HL-60 (cell line): ENCODE data around the gene OTX2.

ENCODE experiments used
- CTCF ChIP-seq: IDR thresholded peaks from one replicate; pipeline ENCODE4 v1.5.1; 2011; ENCODE audit warnings: low read length, control low read depth, inconsistent platforms; ENCODE audit not compliant: insufficient read depth
- GABPA ChIP-seq: IDR thresholded peaks from 2 replicates; pipeline ENCODE4 v1.6.1; 2012; ENCODE audit warnings: low read depth
- POLR2AphosphoS5 ChIP-seq: IDR thresholded peaks from 2 replicates; pipeline ENCODE4 v1.6.1; 2012; ENCODE audit warnings: low read depth
- SPI1 ChIP-seq: IDR thresholded peaks from 2 replicates; pipeline ENCODE4 v1.6.1; 2012; ENCODE audit warnings: low read depth, mild to moderate bottlenecking, borderline replicate concordance
- TF ChIP-seq, protein P1 (sequence below): IDR thresholded peaks from 2 replicates; pipeline ENCODE4 v1.6.1; 2012; ENCODE audit warnings: low read depth; ENCODE audit not compliant: insufficient replicate concordance

- TF ChIP-seq CTCF (no peak), POLR2AphosphoS5 (no peak), GABPA (no peak), SPI1 (no peak)
- TF ChIP-seq, protein P1, sequence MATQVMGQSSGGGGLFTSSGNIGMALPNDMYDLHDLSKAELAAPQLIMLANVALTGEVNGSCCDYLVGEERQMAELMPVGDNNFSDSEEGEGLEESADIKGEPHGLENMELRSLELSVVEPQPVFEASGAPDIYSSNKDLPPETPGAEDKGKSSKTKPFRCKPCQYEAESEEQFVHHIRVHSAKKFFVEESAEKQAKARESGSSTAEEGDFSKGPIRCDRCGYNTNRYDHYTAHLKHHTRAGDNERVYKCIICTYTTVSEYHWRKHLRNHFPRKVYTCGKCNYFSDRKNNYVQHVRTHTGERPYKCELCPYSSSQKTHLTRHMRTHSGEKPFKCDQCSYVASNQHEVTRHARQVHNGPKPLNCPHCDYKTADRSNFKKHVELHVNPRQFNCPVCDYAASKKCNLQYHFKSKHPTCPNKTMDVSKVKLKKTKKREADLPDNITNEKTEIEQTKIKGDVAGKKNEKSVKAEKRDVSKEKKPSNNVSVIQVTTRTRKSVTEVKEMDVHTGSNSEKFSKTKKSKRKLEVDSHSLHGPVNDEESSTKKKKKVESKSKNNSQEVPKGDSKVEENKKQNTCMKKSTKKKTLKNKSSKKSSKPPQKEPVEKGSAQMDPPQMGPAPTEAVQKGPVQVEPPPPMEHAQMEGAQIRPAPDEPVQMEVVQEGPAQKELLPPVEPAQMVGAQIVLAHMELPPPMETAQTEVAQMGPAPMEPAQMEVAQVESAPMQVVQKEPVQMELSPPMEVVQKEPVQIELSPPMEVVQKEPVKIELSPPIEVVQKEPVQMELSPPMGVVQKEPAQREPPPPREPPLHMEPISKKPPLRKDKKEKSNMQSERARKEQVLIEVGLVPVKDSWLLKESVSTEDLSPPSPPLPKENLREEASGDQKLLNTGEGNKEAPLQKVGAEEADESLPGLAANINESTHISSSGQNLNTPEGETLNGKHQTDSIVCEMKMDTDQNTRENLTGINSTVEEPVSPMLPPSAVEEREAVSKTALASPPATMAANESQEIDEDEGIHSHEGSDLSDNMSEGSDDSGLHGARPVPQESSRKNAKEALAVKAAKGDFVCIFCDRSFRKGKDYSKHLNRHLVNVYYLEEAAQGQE: no peak
Measured at GRCh38 chr14:56846970-56847930, 37.0 kb upstream of the OTX2 start.
